ENCODE measurements around the gene PIM2. TPM values are rescaled to one million over a fixed set of nuclear protein-coding genes. Genes with fewer than 3 reads are reported as not detected.

PIM2 gene
- total RNA-seq: 391 and 394 TPM in 2 replicates

DNA sequence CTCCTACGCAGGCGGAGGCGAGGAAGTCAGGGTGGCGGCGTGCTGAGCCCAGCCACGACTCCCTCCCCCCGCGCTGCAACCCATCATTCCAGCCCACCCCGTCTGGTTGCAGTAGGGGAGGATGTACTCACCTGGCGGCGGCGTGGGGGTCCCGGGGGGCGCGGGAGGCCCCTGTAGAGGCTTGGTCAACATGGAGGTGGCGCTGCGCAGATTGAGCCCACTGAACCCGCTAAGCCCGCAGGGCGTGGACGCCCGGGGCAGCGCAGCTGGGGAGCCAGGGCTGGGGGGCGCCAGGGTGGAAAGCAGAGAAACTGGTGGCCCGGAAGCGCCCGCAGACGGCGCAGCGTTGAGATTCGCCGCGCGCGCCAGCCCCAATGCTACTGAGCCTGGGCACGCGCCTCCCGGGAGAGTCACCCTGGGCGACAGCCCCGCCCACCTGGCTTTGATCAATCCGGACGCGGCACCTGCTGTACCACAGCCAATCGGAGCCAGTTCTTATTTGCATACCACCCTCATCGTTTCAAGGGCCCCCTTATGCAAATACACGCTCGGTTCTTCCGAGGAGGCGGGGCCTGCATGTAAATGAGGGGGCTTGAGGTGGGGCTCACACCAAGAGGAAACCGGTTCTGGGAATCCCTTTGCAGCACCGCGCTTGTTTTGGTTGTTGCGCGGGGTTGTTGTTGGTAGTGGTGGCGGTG lies at the start of gene PIM2:
Gene PIM2, minus strand, starts transcription at position 382 of the 698 bp plus-strand sequence. Its CDS starts 190 bp downstream, at position 192.
- peak within 1 kb of the TSS; percentile 95 for H3K27ac Mint-ChIP-seq
- peak within 1 kb of the TSS; percentile 96 for H3K4me3 Mint-ChIP-seq
- no peaks in the 10 kb centered on the region for H3K27me3 Mint-ChIP-seq
- intact Hi-C loops (cut with micrococcal nuclease): loop anchor here (1.0 to 5.0 kb wide), 6 partner anchors 19 to 1701 kb away; partner anchors contain the start of genes CDK16, HDAC6 and TFE3
- H3K9me3 Mint-ChIP-seq: no peaks in the 10 kb centered on the region
- H3K4me1 Mint-ChIP-seq: peaks cover 30% of the 10 kb centered on the region
- peaks cover 64% of the 10 kb centered on the region for H3K36me3 Mint-ChIP-seq (ENCODE audit: low read depth)
- peak; percentile 97 for DNase-seq

GRCh38 chrX:48968377-48968776 lies 49.6 kb upstream of the PIM2 start:
- no peak overlapping the region for H3K4me3 Mint-ChIP-seq
- intact Hi-C loops (cut with micrococcal nuclease): no loop called here
- no peak overlapping the region for H3K27ac Mint-ChIP-seq
- DNase-seq: no peak
- H3K9me3 Mint-ChIP-seq: no peaks in the 10 kb centered on the region
- H3K27me3 Mint-ChIP-seq: no peaks in the 10 kb centered on the region
- H3K4me1 Mint-ChIP-seq: peaks cover 10% of the 10 kb centered on the region
- peaks cover 9% of the 10 kb centered on the region for H3K36me3 Mint-ChIP-seq (ENCODE audit: low read depth)

DNA sequence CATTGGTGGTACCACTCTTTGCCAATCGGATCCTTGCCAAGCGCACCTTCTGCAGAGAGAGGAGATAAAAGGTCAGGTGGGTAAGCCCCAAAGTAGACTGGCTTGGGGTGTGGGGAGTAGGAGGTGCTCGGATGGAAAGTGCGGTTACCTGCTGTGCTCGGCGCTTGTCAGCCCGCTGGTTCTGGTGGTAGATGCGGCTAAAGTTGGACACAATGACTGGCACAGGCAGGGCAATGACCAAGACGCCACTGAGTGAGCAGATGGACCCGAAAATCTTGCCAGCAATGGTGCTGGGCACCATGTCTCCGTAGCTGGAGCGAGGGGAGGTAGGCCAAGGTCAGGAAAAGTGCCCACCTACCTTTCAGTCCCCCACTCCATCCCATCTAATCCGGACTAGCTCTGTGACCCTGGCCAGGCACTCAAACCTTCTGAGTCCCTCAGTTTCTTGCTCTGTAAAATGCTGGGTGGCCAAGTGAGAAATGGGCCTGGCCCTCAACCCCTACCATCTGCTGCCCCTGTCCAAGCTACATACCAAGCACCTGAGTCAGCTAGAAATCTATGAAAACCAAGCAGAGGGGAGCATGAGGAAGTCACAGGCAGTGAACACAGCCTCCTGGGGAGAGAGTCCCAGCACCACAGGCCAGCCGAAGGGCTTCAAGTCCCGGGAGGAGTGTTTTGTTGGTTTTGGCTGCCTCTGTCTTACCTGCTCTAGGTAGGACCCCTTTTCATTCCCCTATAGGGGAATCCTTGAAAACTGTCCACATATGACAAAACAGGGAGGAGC lies 48.2 kb upstream of the PIM2 start:
- no peaks in the 10 kb centered on the region for H3K9me3 Mint-ChIP-seq
- no peak for DNase-seq
- H3K36me3 Mint-ChIP-seq (ENCODE audit: low read depth): peaks cover 5% of the 10 kb centered on the region
- intact Hi-C loops (cut with micrococcal nuclease): no loop called here
- H3K27ac Mint-ChIP-seq: no peak overlapping the region
- H3K4me1 Mint-ChIP-seq: no peaks in the 10 kb centered on the region
- no peak overlapping the region for H3K4me3 Mint-ChIP-seq
- no peaks in the 10 kb centered on the region for H3K27me3 Mint-ChIP-seq

- H3K36me3 Mint-ChIP-seq (ENCODE audit: low read depth): peaks cover 7% of the 10 kb centered on the region
- intact Hi-C loops (cut with micrococcal nuclease): no loop called here
- H3K4me1 Mint-ChIP-seq: no peaks in the 10 kb centered on the region
These were observed 47.1 kb upstream of the PIM2 start for GRCh38 chrX:48965959-48966358.

DNA sequence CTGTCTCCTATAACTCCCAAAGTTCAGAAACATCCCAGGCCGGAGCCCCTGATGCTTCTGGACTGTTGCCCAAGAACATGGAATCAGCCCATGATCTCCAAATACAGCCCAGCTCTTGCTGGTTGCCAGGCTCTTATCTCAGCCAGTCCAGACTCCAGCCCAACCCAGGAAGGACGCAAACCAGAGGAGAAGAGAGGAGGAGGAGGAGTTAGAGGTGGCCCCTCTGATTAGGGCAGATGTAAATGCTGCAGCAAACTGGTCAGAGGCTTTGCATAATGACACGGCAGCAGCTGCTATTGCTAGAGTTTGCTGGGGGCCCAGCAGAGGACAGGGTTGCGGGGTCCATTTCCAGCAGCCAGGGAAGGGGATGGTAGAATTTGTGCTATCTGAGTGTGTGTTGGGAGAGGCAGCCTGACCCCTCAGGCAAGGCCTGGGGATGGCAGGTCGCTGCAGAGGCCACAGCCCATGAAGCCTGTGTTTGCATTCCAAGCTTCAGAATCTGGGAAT lies 42.8 kb upstream of the PIM2 start:
- intact Hi-C loops (cut with micrococcal nuclease): no loop called here
- H3K27me3 Mint-ChIP-seq: no peaks in the 10 kb centered on the region
- peaks cover 14% of the 10 kb centered on the region for H3K4me1 Mint-ChIP-seq
- H3K36me3 Mint-ChIP-seq (ENCODE audit: low read depth): peaks cover 13% of the 10 kb centered on the region
- H3K27ac Mint-ChIP-seq: no peak overlapping the region
- DNase-seq: no peak
- no peaks in the 10 kb centered on the region for H3K9me3 Mint-ChIP-seq
- no peak overlapping the region for H3K4me3 Mint-ChIP-seq

More at GRCh38 chrX:48965959-48966358, 47.1 kb upstream of the PIM2 start:
- DNase-seq: no peak
- no peaks in the 10 kb centered on the region for H3K27me3 Mint-ChIP-seq
- no peak overlapping the region for H3K27ac Mint-ChIP-seq
- H3K9me3 Mint-ChIP-seq: no peaks in the 10 kb centered on the region
- H3K4me3 Mint-ChIP-seq: no peak overlapping the region

- no peaks in the 10 kb centered on the region for H3K9me3 Mint-ChIP-seq
- peaks cover 17% of the 10 kb centered on the region for H3K4me1 Mint-ChIP-seq
- H3K27ac Mint-ChIP-seq: peak overlapping the region; percentile 61
- intact Hi-C loops (cut with micrococcal nuclease): no loop called here
- DNase-seq: no peak
- peak overlapping the region; percentile 54 for H3K4me3 Mint-ChIP-seq
- peaks cover 17% of the 10 kb centered on the region for H3K36me3 Mint-ChIP-seq (ENCODE audit: low read depth)
- H3K27me3 Mint-ChIP-seq: no peaks in the 10 kb centered on the region
These were observed 41.5 kb upstream of the PIM2 start for GRCh38 chrX:48960291-48960690.

- Mint-ChIP-seq H3K27ac (peak overlapping the region; percentile 100), H3K4me3 (peak overlapping the region; percentile 98), H3K27me3 (no peaks in the 10 kb centered on the region), H3K4me1 (peaks cover 30% of the 10 kb centered on the region), H3K9me3 (no peaks in the 10 kb centered on the region), H3K36me3 (ENCODE audit: low read depth) (peaks cover 25% of the 10 kb centered on the region)
- DNase-seq: peak; percentile 74
- intact Hi-C loops (cut with micrococcal nuclease): loop anchor here (1.0 to 5.0 kb wide), 7 partner anchors 21 to 221 kb away; partner anchors contain the start of genes HDAC6, PIM2, PQBP1 and TFE3
These were observed 39.8 kb upstream of the PIM2 start for GRCh38 chrX:48958635-48959094.

GRCh38 chrX:48957827-48958634 lies 39.2 kb upstream of the PIM2 start:
- H3K9me3 Mint-ChIP-seq: no peaks in the 10 kb centered on the region
- peaks cover 27% of the 10 kb centered on the region for H3K36me3 Mint-ChIP-seq (ENCODE audit: low read depth)
- intact Hi-C loops (cut with micrococcal nuclease): loop anchor here (1.0 to 5.0 kb wide), 7 partner anchors 21 to 221 kb away; partner anchors contain the start of genes HDAC6, PIM2, PQBP1 and TFE3
- peak; percentile 97 for DNase-seq
- H3K4me1 Mint-ChIP-seq: peaks cover 36% of the 10 kb centered on the region
- H3K4me3 Mint-ChIP-seq: peak overlapping the region; percentile 98
- no peaks in the 10 kb centered on the region for H3K27me3 Mint-ChIP-seq
- H3K27ac Mint-ChIP-seq: peak overlapping the region; percentile 100

DNA sequence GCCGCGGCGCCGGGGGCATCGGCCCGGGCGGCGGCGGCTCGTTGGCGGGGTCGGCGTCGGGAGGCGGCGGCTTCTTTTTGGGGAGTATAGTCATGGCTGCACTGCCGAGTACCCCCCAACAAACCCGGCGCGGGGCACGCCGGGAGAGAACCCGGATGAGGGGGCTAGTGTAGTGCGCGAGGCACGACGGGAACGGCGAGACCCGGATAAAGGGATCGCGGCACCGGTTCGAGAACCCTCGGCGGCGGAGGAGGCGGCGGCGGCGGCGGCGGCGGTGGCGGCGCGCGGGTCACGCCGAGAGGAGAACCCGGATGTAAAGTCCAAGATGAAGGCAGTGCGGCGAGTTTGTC lies 38.6 kb upstream of the PIM2 start, which contains the start of gene OTUD5:
Gene OTUD5, minus strand, starts transcription at position 131 of the 350 bp plus-strand sequence. Its CDS starts 37 bp downstream, at position 94.
- H3K27ac Mint-ChIP-seq: peak within 1 kb of the TSS; percentile 100
- H3K4me3 Mint-ChIP-seq: peak within 1 kb of the TSS; percentile 98
- peak; percentile 92 for DNase-seq
- intact Hi-C loops (cut with micrococcal nuclease): loop anchor here (5.0 kb wide), 3 partner anchors 60 to 220 kb away; partner anchors contain the start of genes HDAC6, PQBP1 and TIMM17B
- H3K36me3 Mint-ChIP-seq (ENCODE audit: low read depth): peaks cover 27% of the 10 kb centered on the region
- H3K9me3 Mint-ChIP-seq: no peaks in the 10 kb centered on the region
- no peaks in the 10 kb centered on the region for H3K27me3 Mint-ChIP-seq
- peaks cover 36% of the 10 kb centered on the region for H3K4me1 Mint-ChIP-seq

DNA sequence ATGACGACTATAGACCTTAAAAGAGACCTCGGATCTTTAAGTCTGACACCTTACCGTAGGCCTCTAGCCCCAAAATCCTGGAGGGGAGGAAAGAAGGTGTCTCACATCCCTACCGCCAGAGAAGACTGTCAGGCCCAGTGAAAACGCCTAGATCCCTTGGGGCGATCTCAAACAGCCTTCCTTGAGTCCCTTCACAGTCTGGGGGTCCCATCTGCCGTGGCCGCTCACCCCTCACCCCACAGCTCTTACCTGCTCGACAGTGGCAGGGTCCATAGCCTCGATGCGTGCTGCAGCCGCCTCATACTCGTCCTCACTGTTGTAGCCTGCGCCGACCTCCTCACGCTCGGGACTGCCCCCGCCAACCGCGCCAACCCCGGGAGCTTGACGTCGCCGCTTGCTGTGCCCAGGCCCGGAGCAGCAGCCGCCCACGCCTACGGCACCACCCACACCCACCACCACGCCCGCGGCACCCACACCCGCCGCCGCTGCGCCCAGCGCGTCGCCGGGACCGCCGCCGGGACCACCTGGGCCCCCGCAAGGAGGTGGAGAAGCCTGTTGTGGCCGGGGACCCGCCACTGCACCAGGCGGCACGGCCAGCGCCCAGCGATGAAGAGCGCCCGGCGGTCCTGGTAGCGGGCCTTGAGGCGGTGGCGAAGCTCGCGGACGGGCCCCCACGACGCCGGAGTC lies 38.0 kb upstream of the PIM2 start:
- intact Hi-C loops (cut with micrococcal nuclease): loop anchor here (5.0 kb wide), 3 partner anchors 60 to 220 kb away; partner anchors contain the start of genes HDAC6, PQBP1 and TIMM17B
- H3K4me1 Mint-ChIP-seq: peaks cover 36% of the 10 kb centered on the region

GRCh38 chrX:48948589-48948988 lies 29.8 kb upstream of the PIM2 start:
- Mint-ChIP-seq H3K9me3 (no peaks in the 10 kb centered on the region), H3K27me3 (no peaks in the 10 kb centered on the region), H3K4me3 (no peak overlapping the region), H3K36me3 (ENCODE audit: low read depth) (peaks cover 13% of the 10 kb centered on the region), H3K27ac (no peak overlapping the region), H3K4me1 (peaks cover 18% of the 10 kb centered on the region)
- DNase-seq: no peak
- intact Hi-C loops (cut with micrococcal nuclease): no loop called here

More for the DNA sequence above, 38.0 kb upstream of the PIM2 start:
- Mint-ChIP-seq H3K4me3 (peak overlapping the region; percentile 86), H3K36me3 (ENCODE audit: low read depth) (peaks cover 29% of the 10 kb centered on the region), H3K9me3 (no peaks in the 10 kb centered on the region), H3K27me3 (no peaks in the 10 kb centered on the region), H3K27ac (peak overlapping the region; percentile 90)
- peak; percentile 81 for DNase-seq

DNA sequence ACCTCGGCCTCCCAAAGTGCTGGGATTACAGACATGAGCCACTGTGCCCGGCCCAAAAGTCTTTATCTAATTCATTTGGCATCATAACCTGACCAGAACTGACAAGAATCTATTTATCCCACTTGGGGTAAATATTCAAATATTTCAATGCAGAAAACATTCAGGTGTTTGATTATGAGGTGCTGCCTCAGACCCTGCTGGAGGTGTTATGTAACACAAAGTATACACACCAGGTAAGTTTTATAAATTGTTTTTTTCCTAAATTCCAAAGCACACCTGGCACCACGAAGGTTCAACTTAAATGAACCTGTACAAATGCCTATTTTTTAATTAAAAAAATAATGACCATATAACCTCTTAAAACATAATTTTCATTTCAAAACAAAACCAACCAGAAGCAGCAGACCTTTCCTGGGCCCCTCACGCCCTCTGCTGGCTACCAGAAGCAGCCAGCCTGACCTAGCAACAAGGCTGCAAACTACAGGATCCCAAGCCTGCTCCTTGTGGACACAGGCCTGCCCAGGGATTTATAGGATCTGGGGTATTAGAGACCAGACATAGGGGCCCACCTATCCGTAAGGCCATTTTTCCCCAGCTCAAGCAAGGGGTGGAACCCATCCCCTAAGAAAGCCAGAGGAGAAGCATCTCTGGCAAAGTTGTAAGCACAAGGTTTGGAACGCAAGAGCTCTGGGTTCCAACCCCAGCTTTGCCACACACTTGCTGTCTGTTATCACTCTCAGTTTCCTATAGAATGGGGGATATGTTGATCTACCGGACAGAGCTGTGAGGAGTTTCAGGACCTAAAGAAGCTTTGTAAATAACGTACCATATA lies 26.9 kb upstream of the PIM2 start:
- H3K9me3 Mint-ChIP-seq: no peaks in the 10 kb centered on the region
- peaks cover 34% of the 10 kb centered on the region for H3K4me1 Mint-ChIP-seq
- DNase-seq: peak; percentile 85
- intact Hi-C loops (cut with micrococcal nuclease): no loop called here
- H3K4me3 Mint-ChIP-seq: peak overlapping the region; percentile 39
- H3K27me3 Mint-ChIP-seq: no peaks in the 10 kb centered on the region
- peak overlapping the region; percentile 36 for H3K27ac Mint-ChIP-seq
- H3K36me3 Mint-ChIP-seq (ENCODE audit: low read depth): peaks cover 33% of the 10 kb centered on the region

All from activated CD4-positive, alpha-beta T cell treated with anti-CD3 and anti-CD28 coated beads, Interleukin-2, amount 10 ng/mL, durations not matched to agents 24 days and 14 days (primary cell).